K562 (cell line): ENCODE results near the gene GFM1. TPM values are rescaled to one million over a fixed set of nuclear protein-coding genes. Genes with fewer than 3 reads are reported as not detected.

Experiments
- ARID2 ChIP-seq: fragments of 450-650 bp; IDR thresholded peaks from 2 replicates; pipeline ENCODE4 v1.6.1; 2017; ENCODE audit warnings: antibody characterized with exemption, mild to moderate bottlenecking
- BHLHE40 ChIP-seq: IDR thresholded peaks from 2 replicates; pipeline ENCODE4 v1.6.1; 2011; ENCODE audit warnings: low read length, improper control_type of control experiment
- CREB1 ChIP-seq, 2 experiments: sonication (generic) in 1 of 2; formaldehyde crosslinking in 1 of 2; IDR thresholded peaks; 2 replicates each; pipeline versions ENCODE4 v1.6.1 to v1.8.0; 2012 to 2022; ENCODE audit warnings: inconsistent platforms in 1 of 2, mild to moderate bottlenecking in 1 of 2, missing genetic modification reagents in 1 of 2, moderate library complexity in 1 of 2
- E2F8 ChIP-seq: fragments of 450-650 bp; IDR thresholded peaks from 2 replicates; pipeline ENCODE4 v1.7.1; 2018; ENCODE audit warnings: mild to moderate bottlenecking, low read depth; ENCODE audit not compliant: partially characterized antibody
- ETV6 ChIP-seq, 3 experiments: fragments of 150-350 bp in 1 of 3; sonication (generic) in 1 of 3; formaldehyde crosslinking in 1 of 3; IDR thresholded peaks; 2 replicates each; pipeline versions ENCODE4 v1.6.1 to v1.8.0; 2014 to 2022; ENCODE audit warnings: borderline replicate concordance in 2 of 3, low read depth in 2 of 3, antibody characterized with exemption in 1 of 3, low read length in 1 of 3, mild to moderate bottlenecking in 1 of 3, missing genetic modification reagents in 1 of 3
- FOXA3 ChIP-seq, 2 experiments: fragments of 450-650 bp in 1 of 2; sonication (generic) in 1 of 2; formaldehyde crosslinking; IDR thresholded peaks in 1 of 2; conservative IDR thresholded peaks in 1 of 2; 2 replicates each; pipeline versions ENCODE4 v1.4.0 to v1.8.0; 2020 to 2022; ENCODE audit warnings: mild to moderate bottlenecking in 2 of 2, missing genetic modification reagents in 1 of 2
- FOXP1 ChIP-seq: sonication (generic); formaldehyde crosslinking; IDR thresholded peaks from 2 replicates; pipeline ENCODE4 v1.8.0; 2022; ENCODE audit warnings: mild to moderate bottlenecking, missing genetic modification reagents
- GATA2 ChIP-seq: sonication (generic); formaldehyde crosslinking; IDR thresholded peaks from 2 replicates; pipeline ENCODE4 v1.4.0; 2020; ENCODE audit warnings: mild to moderate bottlenecking, missing genetic modification reagents
- HEY1 ChIP-seq: fragments of 250-450 bp; sonication (Bioruptor Pico); IDR thresholded peaks from 2 replicates; pipeline ENCODE4 v1.5.0; 2020; ENCODE audit warnings: mild to moderate bottlenecking, moderate library complexity, borderline replicate concordance
- IRF9 ChIP-seq: fragments of 450-650 bp; IDR thresholded peaks from 2 replicates; pipeline ENCODE4 v1.6.1; 2016; ENCODE audit warnings: missing biosample characterization, missing genetic modification characterization
- MBD2 ChIP-seq: sonication (generic); IDR thresholded peaks from 2 replicates; pipeline ENCODE4 v1.6.1; 2016; ENCODE audit warnings: low read depth, borderline replicate concordance
- PTTG1 ChIP-seq: fragments of 450-650 bp; IDR thresholded peaks from 2 replicates; pipeline ENCODE4 v1.6.1; 2016; ENCODE audit warnings: low read depth, mild to moderate bottlenecking, missing genetic modification characterization, missing compliant biosample characterization
- RAD21 ChIP-seq, 2 experiments: fragments of 250-450 bp in 1 of 2; fragments of 450-650 bp in 1 of 2; sonication (Bioruptor Pico) in 1 of 2; formaldehyde crosslinking in 1 of 2; IDR thresholded peaks in 1 of 2; conservative IDR thresholded peaks in 1 of 2; 2 replicates each; pipeline versions ENCODE4 v1.4.0 to v1.8.0; 2020 to 2022; ENCODE audit warnings: mild to moderate bottlenecking in 2 of 2, moderate library complexity in 1 of 2
- SAFB ChIP-seq: fragments of 200-400 bp; formaldehyde crosslinking; IDR thresholded peaks from 2 replicates; pipeline ENCODE4 v1.6.1; 2017; ENCODE audit warnings: low read depth, low read length, borderline replicate concordance
- SMC3 ChIP-seq: conservative IDR thresholded peaks from 2 replicates; pipeline ENCODE4 v1.6.1; 2011; ENCODE audit warnings: low read depth, low read length, improper control_type of control experiment; ENCODE audit not compliant: insufficient read depth
- SRSF9 ChIP-seq: fragments of 200-400 bp; formaldehyde crosslinking; IDR thresholded peaks from 2 replicates; pipeline ENCODE4 v1.6.1; 2017; ENCODE audit warnings: low read depth, low read length, borderline replicate concordance
- SUPT5H ChIP-seq: fragments of 450-650 bp; IDR thresholded peaks from 2 replicates; pipeline ENCODE4 v1.6.1; 2016
- ZBTB33 ChIP-seq: sonication (generic); formaldehyde crosslinking; IDR thresholded peaks from 2 replicates; pipeline ENCODE4 v1.8.1; 2023; ENCODE audit warnings: mild to moderate bottlenecking, missing genetic modification reagents
- ZNF146 ChIP-seq: IDR thresholded peaks from one replicate; pipeline ENCODE4 v1.6.1; 2018; ENCODE audit warnings: missing compliant biosample characterization; ENCODE audit not compliant: unreplicated experiment
- ZNF197 ChIP-seq: fragments of 200-800 bp; sonication (Bioruptor generic); IDR thresholded peaks from 2 replicates; pipeline ENCODE4 v1.6.1; 2016; ENCODE audit warnings: low read depth, missing genetic modification characterization, missing compliant biosample characterization
- ZNF311 ChIP-seq: fragments of 250-450 bp; sonication (Bioruptor Pico); IDR thresholded peaks from 2 replicates; pipeline ENCODE4 v1.4.0; 2020; ENCODE audit warnings: mild to moderate bottlenecking, moderate library complexity
- polyA plus RNA-seq, 8 experiments: library from polyadenylated mRNA; depleted of rRNA in 4 of 8; stranded (reverse) in 5 of 8; unstranded in 3 of 8; fragments of >200 nt; fragmentation: Nextera tagmentation in 2 of 8; fragmentation: Illumina TruSeq in 1 of 8; extraction: Ambion mirVana in 2 of 8; extraction: Trizol in 1 of 8; gene quantifications; 2 replicates each; pipeline versions ENCODE4 v1.2.1 to v1.2.3, GENCODE V29; 2011 to 2014; ENCODE audit warnings: inconsistent platforms in 1 of 8, missing spikeins in 1 of 8
- total RNA-seq, 7 experiments: library from RNA; depleted of rRNA in 6 of 7; stranded (reverse); fragments of >200 nt in 6 of 7; fragmentation: Illumina TruSeq in 2 of 7; extraction: Trizol in 2 of 7; gene quantifications; 2 replicates each; pipeline versions ENCODE4 v1.2.1 to v1.2.3, GENCODE V29; 2011 to 2021; ENCODE audit warnings: low replicate concordance in 1 of 7

GFM1 gene
- total and polyA plus RNA-seq, 9 of the 15 experiments (the other 6 are each of a cell fraction or from before 2014, with no cell fraction given): 38.9 to 86.7 (median 64.8) TPM

- TF ChIP-seq MBD2: no peak
- TF ChIP-seq ARID2: peak; percentile 88
- TF ChIP-seq BHLHE40: no peak
- no peak for TF ChIP-seq PTTG1 (tag)
- TF ChIP-seq FOXA3 (CRISPR knock-in tag; conservative IDR thresholded peaks at IDR 0.05 in 1 of 2, IDR thresholded peaks at IDR 0.05 in 1 of 2): no peak
- TF ChIP-seq E2F8: peak; percentile 31
- no peak for TF ChIP-seq SRSF9
- no peak for TF ChIP-seq HEY1
- no peak for TF ChIP-seq SAFB
- no peak for TF ChIP-seq CREB1 (IDR thresholded peaks at IDR 0.05)
- TF ChIP-seq CREB1 (CRISPR knock-in tag; IDR thresholded peaks at IDR 0.05): no peak
- TF ChIP-seq ZNF197 (CRISPR knock-in tag): no peak
- TF ChIP-seq ZNF311 (CRISPR knock-in tag): no peak
- TF ChIP-seq ETV6 (IDR thresholded peaks at IDR 0.05; ENCODE audit: borderline replicate concordance in 1 of 2, low read depth in 2 of 2, low read length in 1 of 2): no peak
- no peak for TF ChIP-seq ETV6 (CRISPR knock-in tag; IDR thresholded peaks at IDR 0.05; ENCODE audit: borderline replicate concordance)
- TF ChIP-seq SMC3: peak; percentile 85
- no peak for TF ChIP-seq ZBTB33 (CRISPR knock-in tag)
- peak; percentile 92 to 95 for TF ChIP-seq RAD21 (CRISPR knock-in tag; conservative IDR thresholded peaks at IDR 0.05 in 1 of 2, IDR thresholded peaks at IDR 0.05 in 1 of 2)
- TF ChIP-seq FOXP1 (CRISPR knock-in tag): no peak
- TF ChIP-seq ZNF146 (CRISPR knock-in tag): no peak
- no peak for TF ChIP-seq SUPT5H
- 0 out of 2 replicates have a peak, but pooled peaks have one; percentile 9 for TF ChIP-seq IRF9 (tag)
- peak; percentile 28; the same call in 1 of the 2 replicates for TF ChIP-seq GATA2 (CRISPR knock-in tag)
Observed at GRCh38 chr3:158727206-158728060, 83.1 kb downstream of the GFM1 start (continued).
